Epithelial cell of proximal tubule (primary cell): ENCODE data around the gene HIVEP3. TPM values are rescaled to one million over a fixed set of nuclear protein-coding genes. Genes with fewer than 3 reads are reported as not detected.
"Not testable (repeated sequence)": the region's sequence is repeated elsewhere in the genome, so short reads cannot be mapped to it uniquely, and the experiment has no call there.

Experiments
- DNase-seq: peaks from one replicate; pipeline ENCODE4 v3.0.0-alpha.2; 2011; ENCODE audit warnings: low read depth
- H3K4me3 ChIP-seq: 2 replicates; pipeline ENCODE4 v1.5.1; 2011; ENCODE audit warnings: low read depth, mild to moderate bottlenecking, low read length
- CTCF ChIP-seq: conservative IDR thresholded peaks from 2 replicates; pipeline ENCODE4 v1.5.1; 2012; ENCODE audit warnings: low read depth, mild to moderate bottlenecking, low read length
- total RNA-seq: library from RNA; depleted of rRNA; stranded (reverse); fragments of >200 nt; gene quantifications from 2 replicates; pipeline ENCODE4 v1.2.3, GENCODE V29; 2015

The HIVEP3 gene
- total RNA-seq, 1 donor from 2014 or later: 3.9 TPM

GRCh38 chr1:41954533-41954944 lies 35.8 kb upstream of the HIVEP3 start:
- TF ChIP-seq CTCF: no peak
- H3K4me3 ChIP-seq: no peak overlapping the region
- peak; percentile 59 for DNase-seq

GRCh38 chr1:41953291-41953690 lies 34.6 kb upstream of the HIVEP3 start:
- no peak for DNase-seq
- TF ChIP-seq CTCF: no peak
- no peak overlapping the region for H3K4me3 ChIP-seq

GRCh38 chr1:41952208-41952607 lies 33.5 kb upstream of the HIVEP3 start:
- no peak for TF ChIP-seq CTCF
- DNase-seq: no peak
- no peak overlapping the region for H3K4me3 ChIP-seq

GRCh38 chr1:41951492-41951891 lies 32.8 kb upstream of the HIVEP3 start:
- not testable (repeated sequence) for H3K4me3 ChIP-seq, DNase-seq

GRCh38 chr1:41950820-41951219 lies 32.1 kb upstream of the HIVEP3 start:
- no peak for TF ChIP-seq CTCF
- DNase-seq: peak; percentile 22
- H3K4me3 ChIP-seq: no peak overlapping the region

DNA sequence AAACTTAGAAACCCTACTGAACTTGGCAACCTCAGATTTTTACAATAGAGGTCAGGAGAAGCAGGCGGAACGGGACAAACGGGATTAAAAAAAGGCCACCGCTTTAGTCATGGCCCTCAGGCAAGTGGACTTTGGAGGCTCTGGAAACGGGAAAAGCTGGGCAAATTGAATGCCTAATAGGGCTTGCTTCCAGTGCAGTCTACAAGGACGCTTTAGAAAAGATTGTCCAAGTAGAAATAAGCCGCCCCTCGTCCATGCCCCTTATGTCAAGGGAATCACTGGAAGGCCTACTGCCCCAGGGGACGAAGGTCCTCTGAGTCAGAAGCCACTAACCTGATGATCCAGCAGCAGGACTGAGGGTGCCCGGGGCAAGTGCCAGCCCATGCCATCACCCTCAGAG lies 27.2 kb upstream of the HIVEP3 start:
- DNase-seq, H3K4me3 ChIP-seq: not testable (repeated sequence)

DNA sequence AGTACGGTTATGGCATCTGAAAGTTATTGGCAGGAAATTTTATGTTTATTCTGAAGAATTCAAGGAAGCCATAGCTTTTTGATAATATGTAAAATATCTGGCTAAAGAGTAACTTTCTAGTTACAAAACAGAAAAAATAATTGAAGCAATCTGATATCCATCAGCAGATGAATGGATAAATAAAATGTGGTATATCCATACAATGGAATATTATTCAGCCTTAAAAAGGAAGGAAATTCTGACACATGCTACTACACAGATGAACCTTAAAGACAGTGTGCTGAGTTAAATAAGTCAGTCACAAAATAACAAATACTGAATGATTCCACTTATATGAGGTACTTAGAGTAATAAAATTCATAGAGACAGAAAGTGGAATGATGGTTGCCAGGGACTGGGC lies 25.0 kb upstream of the HIVEP3 start:
- TF ChIP-seq CTCF: no peak

GRCh38 chr1:41942278-41942677 lies 23.6 kb upstream of the HIVEP3 start:
- no peak for DNase-seq
- no peak for TF ChIP-seq CTCF
- H3K4me3 ChIP-seq: no peak overlapping the region

More for the DNA sequence above, 25.0 kb upstream of the HIVEP3 start:
- no peak for DNase-seq
- H3K4me3 ChIP-seq: no peak overlapping the region
